HFFc6 (cell line): ENCODE results near the gene CUL3. TPM values are rescaled to one million over a fixed set of nuclear protein-coding genes. Genes with fewer than 3 reads are reported as not detected.
"Not testable (repeated sequence)": the region's sequence is repeated elsewhere in the genome, so short reads cannot be mapped to it uniquely, and the experiment has no call there.

Source experiments
- DNase-seq: peaks from one replicate; pipeline ENCODE4 v3.0.0-alpha.2; 2018
- H3K27ac Mint-ChIP-seq: 2 replicates; pipeline ENCODE4 v1.8.0; 2020; ENCODE audit warnings: mild to moderate bottlenecking, mixed read lengths
- H3K27me3 Mint-ChIP-seq: 2 replicates; pipeline ENCODE4 v1.8.0; 2021; ENCODE audit warnings: mild to moderate bottlenecking, moderate library complexity, mixed read lengths; ENCODE audit not compliant: insufficient read depth
- H3K36me3 Mint-ChIP-seq: 2 replicates; pipeline ENCODE4 v1.8.0; 2021; ENCODE audit warnings: low read depth, mixed read lengths
- H3K4me1 Mint-ChIP-seq: 2 replicates; pipeline ENCODE4 v1.8.0; 2020; ENCODE audit warnings: low read depth, mixed read lengths
- H3K4me3 Mint-ChIP-seq: 2 replicates; pipeline ENCODE4 v1.8.0; 2020; ENCODE audit warnings: mild to moderate bottlenecking, moderate library complexity, mixed read lengths
- H3K9me3 Mint-ChIP-seq: 2 replicates; pipeline ENCODE4 v1.8.0; 2020; ENCODE audit warnings: mild to moderate bottlenecking, mixed read lengths
- CTCF ChIP-seq: fragments of 200-600 bp; sonication (generic); IDR thresholded peaks from 2 replicates; pipeline ENCODE4 v1.5.0; 2021; ENCODE audit warnings: antibody characterized with exemption, mild to moderate bottlenecking
- total RNA-seq, 6 experiments: library from RNA; stranded (reverse); fragmentation: NEBNext Ultra II Directional; extraction: Animal tissue kit (Norgen Biotek cat#: 25700); gene quantifications; 2 replicates in 1 of 6; 3 replicates in 5 of 6; pipeline ENCODE4 v1.2.3, GENCODE V29; 2021

Gene CUL3
- total RNA-seq, 6 experiments from 2014 or later: 76.9 to 88.4 (median 83.3) TPM

GRCh38 chr2:224586127-224586695 is 1.0 kb upstream of the CUL3 start:
- peaks cover 3% of the 10 kb centered on the region; the same call in 1 of the 2 replicates for H3K27me3 Mint-ChIP-seq
- H3K4me1 Mint-ChIP-seq: peaks cover 26% of the 10 kb centered on the region
- TF ChIP-seq CTCF: no peak
- H3K9me3 Mint-ChIP-seq: peaks cover 4% of the 10 kb centered on the region; the same call in 1 of the 2 replicates
- peaks cover 24% of the 10 kb centered on the region for H3K36me3 Mint-ChIP-seq
- H3K4me3 Mint-ChIP-seq: peak overlapping the region; percentile 87
- DNase-seq: no peak
- peak overlapping the region; percentile 62 for H3K27ac Mint-ChIP-seq

GRCh38 chr2:224584785-224585210 is 365 bp downstream of the CUL3 start:
- Mint-ChIP-seq H3K27ac (peak overlapping the region; percentile 62), H3K36me3 (peaks cover 27% of the 10 kb centered on the region), H3K4me1 (peaks cover 35% of the 10 kb centered on the region), H3K9me3 (peaks cover 4% of the 10 kb centered on the region; the same call in 1 of the 2 replicates), H3K27me3 (peaks cover 3% of the 10 kb centered on the region; the same call in 1 of the 2 replicates), H3K4me3 (peak overlapping the region; percentile 87)
- TF ChIP-seq CTCF: no peak
- no peak for DNase-seq

- H3K4me3 Mint-ChIP-seq: peak overlapping the region; percentile 99
- H3K27me3 Mint-ChIP-seq: peaks cover 3% of the 10 kb centered on the region; the same call in 1 of the 2 replicates
- H3K9me3 Mint-ChIP-seq: peaks cover 4% of the 10 kb centered on the region; the same call in 1 of the 2 replicates
- no peak for TF ChIP-seq CTCF
- peaks cover 41% of the 10 kb centered on the region for H3K4me1 Mint-ChIP-seq
- peaks cover 27% of the 10 kb centered on the region for H3K36me3 Mint-ChIP-seq
- peak; percentile 41 for DNase-seq
- H3K27ac Mint-ChIP-seq: peak overlapping the region; percentile 97
Measured at GRCh38 chr2:224584111-224584784, 915 bp downstream of the CUL3 start.

- peaks cover 27% of the 10 kb centered on the region for H3K36me3 Mint-ChIP-seq
- not testable (repeated sequence) for H3K27me3 Mint-ChIP-seq, DNase-seq, H3K27ac Mint-ChIP-seq, H3K9me3 Mint-ChIP-seq
- H3K4me3 Mint-ChIP-seq: peak overlapping the region; percentile 99
- H3K4me1 Mint-ChIP-seq: peaks cover 44% of the 10 kb centered on the region
Measured at GRCh38 chr2:224583033-224583432, 2.1 kb downstream of the CUL3 start.

- Mint-ChIP-seq H3K4me1 (peaks cover 50% of the 10 kb centered on the region), H3K4me3 (no peak overlapping the region), H3K36me3 (peaks cover 27% of the 10 kb centered on the region), H3K27ac (no peak overlapping the region), H3K9me3 (peaks cover 4% of the 10 kb centered on the region; the same call in 1 of the 2 replicates), H3K27me3 (peaks cover 3% of the 10 kb centered on the region; the same call in 1 of the 2 replicates)
- no peak for TF ChIP-seq CTCF
- DNase-seq: no peak
Measured at GRCh38 chr2:224580248-224580647, 4.9 kb downstream of the CUL3 start.

- DNase-seq: no peak
- Mint-ChIP-seq H3K27me3 (peaks cover 3% of the 10 kb centered on the region; the same call in 1 of the 2 replicates), H3K4me3 (no peak overlapping the region), H3K4me1 (peaks cover 58% of the 10 kb centered on the region), H3K27ac (peak overlapping the region; percentile 36), H3K9me3 (peaks cover 4% of the 10 kb centered on the region; the same call in 1 of the 2 replicates), H3K36me3 (peaks cover 27% of the 10 kb centered on the region)
- no peak for TF ChIP-seq CTCF
Measured at GRCh38 chr2:224579411-224579810, 5.8 kb downstream of the CUL3 start.
